B cell (primary cell): ENCODE measurements around the gene NUDT3. TPM values are rescaled to one million over a fixed set of nuclear protein-coding genes. Genes with fewer than 3 reads are reported as not detected.

ENCODE experiments used
- ATAC-seq: fragments of 200-7000 bp; cut with Tn5 transposase; one replicate; pipeline ENCODE4 v1.10.0; 2021; ENCODE audit warnings: low read depth, mild to moderate bottlenecking, moderate number of reproducible peaks, moderate library complexity
- CTCF ChIA-PET: fragments of 350-600 bp; sonication (Branson Sonifier 250); formaldehyde crosslinking; loops from one replicate; lab custom pipeline; 2021; ENCODE audit warnings: antibody characterized with exemption, inconsistent platforms; lab: Charles Lee
- POLR2A ChIA-PET: fragments of 350-600 bp; sonication (Branson Sonifier 250); formaldehyde crosslinking; loops from one replicate; lab custom pipeline; 2021; ENCODE audit warnings: antibody characterized with exemption; lab: Charles Lee
- DNase-seq: peaks from one replicate; pipeline ENCODE4 v3.0.0; 2013
- H2AFZ ChIP-seq: 2 replicates; pipeline ENCODE4 v1.6.1; 2012; ENCODE audit warnings: mild to moderate bottlenecking, low read depth, low read length; ENCODE audit not compliant: insufficient read depth, poor library complexity, severe bottlenecking
- H3K27ac ChIP-seq, 2 donors: 1 replicate in 1 of 2; 2 replicates in 1 of 2; pipeline ENCODE4 v1.5.1; 2012 to 2013; ENCODE audit warnings: low read length in 2 of 2, mild to moderate bottlenecking in 2 of 2, moderate library complexity in 1 of 2
- H3K27me3 ChIP-seq, 4 experiments: fragments of 200-600 bp in 1 of 4; sonication (generic) in 1 of 4; replicated peaks in 1 of 4; 1 replicate in 2 of 4; 2 replicates in 2 of 4; pipeline versions ENCODE4 v1.6.1 to v1.7.0; 2013 to 2016; ENCODE audit warnings: low read length in 3 of 4, mild to moderate bottlenecking in 2 of 4, mixed read lengths in 1 of 4, moderate library complexity in 1 of 4; ENCODE audit not compliant: insufficient read depth in 4 of 4, control insufficient read depth in 3 of 4; ENCODE audit errors: control extremely low read depth in 1 of 4
- H3K36me3 ChIP-seq, 2 experiments: replicated peaks in 1 of 2; 1 replicate in 1 of 2; 2 replicates in 1 of 2; pipeline versions ENCODE4 v1.6.1 to v1.7.1; 2013; ENCODE audit warnings: low read length in 1 of 2; ENCODE audit not compliant: insufficient read depth in 2 of 2, control insufficient read depth in 1 of 2; ENCODE audit errors: control extremely low read depth in 1 of 2, extremely low read depth in 1 of 2
- H3K4me1 ChIP-seq, 2 donors: fragments of 200-600 bp in 1 of 2; sonication (generic) in 1 of 2; 1 replicate in 1 of 2; 2 replicates in 1 of 2; pipeline versions ENCODE4 v1.5.1 to v1.6.1; 2013 to 2017; ENCODE audit warnings: low read length in 2 of 2; ENCODE audit not compliant: control insufficient read depth in 2 of 2, insufficient read depth in 2 of 2
- H3K4me2 ChIP-seq: replicated peaks from 2 replicates; pipeline ENCODE3; 2012; ENCODE audit warnings: mild to moderate bottlenecking, low read depth, low read length; ENCODE audit not compliant: poor library complexity, severe bottlenecking
- H3K4me3 ChIP-seq, 5 experiments: fragments of 200-600 bp in 1 of 5; sonication (generic) in 1 of 5; 1 replicate in 3 of 5; 2 replicates in 2 of 5; pipeline versions ENCODE4 v1.5.1 to v1.7.0; 2011 to 2016; ENCODE audit warnings: low read length in 4 of 5, mild to moderate bottlenecking in 4 of 5, low read depth in 2 of 5, control low read depth in 1 of 5, moderate library complexity in 1 of 5; ENCODE audit not compliant: insufficient read depth in 1 of 5; ENCODE audit errors: control extremely low read depth in 1 of 5, extremely low read depth in 1 of 5
- H3K79me2 ChIP-seq: fragments of 200-600 bp; sonication (generic); one replicate; pipeline ENCODE4 v1.6.0; 2016; ENCODE audit warnings: low read length; ENCODE audit not compliant: control insufficient read depth, insufficient read depth
- H3K9ac ChIP-seq: fragments of 200-600 bp; sonication (generic); 2 replicates; pipeline ENCODE4 v1.6.1; 2017; ENCODE audit warnings: mild to moderate bottlenecking, low read length, moderate library complexity
- H3K9me3 ChIP-seq, 3 donors: one replicate each; pipeline versions ENCODE4 v1.6.1 to v1.7.1; 2013; ENCODE audit warnings: low read length in 2 of 3; ENCODE audit not compliant: control insufficient read depth in 2 of 3, insufficient read depth in 1 of 3; ENCODE audit errors: control extremely low read depth in 1 of 3
- H4K20me1 ChIP-seq: 2 replicates; pipeline ENCODE4 v1.6.0; 2012; ENCODE audit warnings: mild to moderate bottlenecking, low read length; ENCODE audit not compliant: insufficient read depth, control insufficient read depth, poor library complexity, severe bottlenecking
- H3K27ac Mint-ChIP-seq: one replicate; pipeline ENCODE4 v1.8.0; 2021; ENCODE audit warnings: mixed read lengths
- H3K27me3 Mint-ChIP-seq: one replicate; pipeline ENCODE4 v1.8.0; 2021; ENCODE audit warnings: mixed read lengths
- H3K4me1 Mint-ChIP-seq: one replicate; pipeline ENCODE4 v1.8.0; 2021; ENCODE audit warnings: mixed read lengths
- H3K4me3 Mint-ChIP-seq: one replicate; pipeline ENCODE4 v1.8.0; 2021; ENCODE audit warnings: mixed read lengths
- H3K9me3 Mint-ChIP-seq: one replicate; pipeline ENCODE4 v1.8.0; 2022; ENCODE audit warnings: mixed read lengths; ENCODE audit not compliant: insufficient read depth
- EZH2 ChIP-seq: IDR thresholded peaks from 2 replicates; pipeline ENCODE4 v1.6.1; 2012; ENCODE audit warnings: borderline replicate concordance, low read depth, mild to moderate bottlenecking, moderate library complexity, low read length; ENCODE audit not compliant: insufficient read depth, poor library complexity, severe bottlenecking
- WGBS: methylation state at CpG from one replicate; pipeline ENCODE4 v1.1.5; 2013; ENCODE audit warnings: missing lambda C conversion rate; ENCODE audit not compliant: insufficient coverage; 5-methylcytosine and 5-hydroxymethylcytosine counted together
- intact Hi-C: fragments of 100-400 bp; cut with micrococcal nuclease; formaldehyde crosslinking; loops from one replicate; pipeline ENCODE4 v1.10.0; 2022
- polyA plus RNA-seq: library from polyadenylated mRNA; depleted of rRNA; stranded (reverse); fragments of >200 nt; gene quantifications from 2 replicates; pipeline ENCODE4 v1.2.3, GENCODE V29; 2012
- total RNA-seq, 2 donors: library from RNA; stranded (reverse); fragments of 120-200 nt in 1 of 2; gene quantifications; 1 replicate in 1 of 2; 2 replicates in 1 of 2; pipeline versions ENCODE4 v1.2.3 to v1.2.4, GENCODE V29; 2013 to 2022
- TF ChIP-seq, protein P1 (sequence below): fragments of 200-600 bp; IDR thresholded peaks from one replicate; pipeline ENCODE4 v1.8.0; 2022; ENCODE audit warnings: antibody characterized with exemption, mild to moderate bottlenecking

Gene NUDT3
- total and polyA plus RNA-seq, 2 donors (not counting 1 experiment from before 2014, with no cell fraction given): 18.2 to 37.4 TPM

- Mint-ChIP-seq H3K27me3 (no peaks in the 10 kb centered on the region), H3K4me3 (peak overlapping the region; percentile 38), H3K4me1 (peaks cover 54% of the 10 kb centered on the region), H3K27ac (no peak overlapping the region), H3K9me3 (no peaks in the 10 kb centered on the region)
- H3K27ac ChIP-seq: peak overlapping the region in 1 of 2 donors; percentile 1
- H3K9me3 ChIP-seq: no peaks in the 10 kb centered on the region
- H3K4me3 ChIP-seq: no peak overlapping the region
- H3K27me3 ChIP-seq: no peaks in the 10 kb centered on the region
- H3K36me3 ChIP-seq: no peaks in the 10 kb centered on the region
- H3K9ac ChIP-seq: no peak overlapping the region
- H3K4me1 ChIP-seq: peaks cover 11 to 15% of the 10 kb centered on the region in 2 donors
- peaks cover 53% of the 10 kb centered on the region for H4K20me1 ChIP-seq
- ChIA-PET CTCF (interaction anchor here (0.8 to 2.0 kb wide), 3 partner anchors 52 to 247 kb away, joined by 3 to 8 read pairs (median 4); partner anchors contain the start of gene SMIM29), POLR2A (no interaction called here)
- ATAC-seq: no peak
- TF ChIP-seq, protein P1, sequence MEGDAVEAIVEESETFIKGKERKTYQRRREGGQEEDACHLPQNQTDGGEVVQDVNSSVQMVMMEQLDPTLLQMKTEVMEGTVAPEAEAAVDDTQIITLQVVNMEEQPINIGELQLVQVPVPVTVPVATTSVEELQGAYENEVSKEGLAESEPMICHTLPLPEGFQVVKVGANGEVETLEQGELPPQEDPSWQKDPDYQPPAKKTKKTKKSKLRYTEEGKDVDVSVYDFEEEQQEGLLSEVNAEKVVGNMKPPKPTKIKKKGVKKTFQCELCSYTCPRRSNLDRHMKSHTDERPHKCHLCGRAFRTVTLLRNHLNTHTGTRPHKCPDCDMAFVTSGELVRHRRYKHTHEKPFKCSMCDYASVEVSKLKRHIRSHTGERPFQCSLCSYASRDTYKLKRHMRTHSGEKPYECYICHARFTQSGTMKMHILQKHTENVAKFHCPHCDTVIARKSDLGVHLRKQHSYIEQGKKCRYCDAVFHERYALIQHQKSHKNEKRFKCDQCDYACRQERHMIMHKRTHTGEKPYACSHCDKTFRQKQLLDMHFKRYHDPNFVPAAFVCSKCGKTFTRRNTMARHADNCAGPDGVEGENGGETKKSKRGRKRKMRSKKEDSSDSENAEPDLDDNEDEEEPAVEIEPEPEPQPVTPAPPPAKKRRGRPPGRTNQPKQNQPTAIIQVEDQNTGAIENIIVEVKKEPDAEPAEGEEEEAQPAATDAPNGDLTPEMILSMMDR: no peak
- TF ChIP-seq EZH2: no peak
- H2AFZ ChIP-seq: no peak overlapping the region
- H3K79me2 ChIP-seq: peaks cover 99% of the 10 kb centered on the region
- 60% methylated on average over 1 of the region's 7 CpGs for WGBS
- H3K4me2 ChIP-seq: peak overlapping the region; percentile 29
- intact Hi-C loops: no loop called here
- no peak for DNase-seq
Measured at GRCh38 chr6:34362909-34363680, 29.4 kb downstream of the NUDT3 start.

- 100% methylated on average over 1 of the region's 1 CpG for WGBS
- Histone ChIP-seq H3K9ac (no peak overlapping the region), H3K4me3 (no peak overlapping the region), H3K27ac (no peak overlapping the region), H3K36me3 (no peaks in the 10 kb centered on the region), H3K27me3 (no peaks in the 10 kb centered on the region), H3K4me2 (no peak overlapping the region), H2AFZ (no peak overlapping the region), H4K20me1 (peaks cover 52% of the 10 kb centered on the region), H3K9me3 (no peaks in the 10 kb centered on the region), H3K4me1 (peaks cover 11 to 15% of the 10 kb centered on the region in 2 donors), H3K79me2 (peaks cover 98% of the 10 kb centered on the region)
- TF ChIP-seq EZH2: no peak
- TF ChIP-seq, protein P1: no peak
- no peak for DNase-seq
- H3K4me1 Mint-ChIP-seq: peaks cover 48% of the 10 kb centered on the region
- intact Hi-C loops: no loop called here
- POLR2A ChIA-PET: no interaction called here
- no peaks in the 10 kb centered on the region for H3K9me3 Mint-ChIP-seq
- no peak overlapping the region for H3K4me3 Mint-ChIP-seq
- ATAC-seq: no peak
- no peaks in the 10 kb centered on the region for H3K27me3 Mint-ChIP-seq
- no peak overlapping the region for H3K27ac Mint-ChIP-seq
- CTCF ChIA-PET: interaction anchor here (0.8 to 2.0 kb wide), 2 partner anchors 113 to 248 kb away, joined by 4 to 8 read pairs; partner anchors contain the start of gene SMIM29
Measured at GRCh38 chr6:34362176-34362575, 30.3 kb downstream of the NUDT3 start.
